ENCODE results near the gene MAML3.

DNA sequence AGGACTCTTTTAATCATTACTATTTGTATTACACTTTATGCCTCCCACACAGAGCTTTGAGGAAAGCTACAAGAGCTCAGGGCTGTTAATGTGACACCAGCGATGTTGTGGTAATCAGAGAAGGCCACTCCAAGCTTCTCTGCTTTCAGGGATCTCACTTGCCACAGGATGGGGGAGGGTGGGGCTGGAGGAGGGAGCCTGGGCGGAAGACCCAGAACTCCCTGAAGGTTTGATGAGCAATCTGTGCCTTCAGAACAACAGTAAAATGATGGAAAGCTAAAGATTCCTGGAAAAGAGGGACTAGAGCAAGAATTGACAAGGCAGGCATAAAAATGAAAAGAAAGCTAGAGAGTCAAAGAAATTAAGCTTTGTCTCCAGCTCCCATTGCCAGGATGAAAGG, 75.6 kb downstream of the MAML3 start:
- TF ChIP-seq, protein P1, sequence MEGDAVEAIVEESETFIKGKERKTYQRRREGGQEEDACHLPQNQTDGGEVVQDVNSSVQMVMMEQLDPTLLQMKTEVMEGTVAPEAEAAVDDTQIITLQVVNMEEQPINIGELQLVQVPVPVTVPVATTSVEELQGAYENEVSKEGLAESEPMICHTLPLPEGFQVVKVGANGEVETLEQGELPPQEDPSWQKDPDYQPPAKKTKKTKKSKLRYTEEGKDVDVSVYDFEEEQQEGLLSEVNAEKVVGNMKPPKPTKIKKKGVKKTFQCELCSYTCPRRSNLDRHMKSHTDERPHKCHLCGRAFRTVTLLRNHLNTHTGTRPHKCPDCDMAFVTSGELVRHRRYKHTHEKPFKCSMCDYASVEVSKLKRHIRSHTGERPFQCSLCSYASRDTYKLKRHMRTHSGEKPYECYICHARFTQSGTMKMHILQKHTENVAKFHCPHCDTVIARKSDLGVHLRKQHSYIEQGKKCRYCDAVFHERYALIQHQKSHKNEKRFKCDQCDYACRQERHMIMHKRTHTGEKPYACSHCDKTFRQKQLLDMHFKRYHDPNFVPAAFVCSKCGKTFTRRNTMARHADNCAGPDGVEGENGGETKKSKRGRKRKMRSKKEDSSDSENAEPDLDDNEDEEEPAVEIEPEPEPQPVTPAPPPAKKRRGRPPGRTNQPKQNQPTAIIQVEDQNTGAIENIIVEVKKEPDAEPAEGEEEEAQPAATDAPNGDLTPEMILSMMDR (IDR thresholded peaks at IDR 0.05) = no peak
- no peak for TF ChIP-seq POLR2A (IDR thresholded peaks at IDR 0.05)

All from lower leg skin (tissue), 3 donors.